Measurements from ENCODE around the gene USH1G. TPM values are rescaled to one million over a fixed set of nuclear protein-coding genes. Genes with fewer than 3 reads are reported as not detected.

USH1G gene
- total and polyA plus RNA-seq, 2 of the 13 experiments (the other 11 are each of a cell fraction or from before 2014, with no cell fraction given): 0.04 TPM; not detected in 1

- TF ChIP-seq FOXP1 (IDR thresholded peaks at IDR 0.05) (no peak), FOXP1 (CRISPR knock-in tag; IDR thresholded peaks at IDR 0.05) (peak; percentile 47; the same call in 1 of the 2 replicates), ZNF580 (CRISPR knock-in tag; IDR thresholded peaks at IDR 0.05; ENCODE audit: borderline replicate concordance, low read depth) (0 out of 2 replicates have a peak, but pooled peaks have one; percentile 16), CSRNP1 (CRISPR knock-in tag; IDR thresholded peaks at IDR 0.05) (0 out of 2 replicates have a peak, but pooled peaks have one; percentile 9), ZNF501 (CRISPR knock-in tag; IDR thresholded peaks at IDR 0.05) (no peak), ZNF160 (CRISPR knock-in tag; IDR thresholded peaks at IDR 0.05) (0 out of 2 replicates have a peak, but pooled peaks have one; percentile 15), GATAD2A (CRISPR knock-in tag; IDR thresholded peaks at IDR 0.05) (peak; percentile 81), HOXA5 (CRISPR knock-in tag; IDR thresholded peaks at IDR 0.05) (peak; percentile 16; the same call in 1 of the 2 replicates), ZBTB10 (CRISPR knock-in tag; IDR thresholded peaks at IDR 0.05; ENCODE audit: borderline replicate concordance) (peak; percentile 44; the same call in 1 of the 2 replicates), LRRFIP1 (CRISPR knock-in tag; conservative IDR thresholded peaks at IDR 0.05) (no peak), MEF2D (CRISPR knock-in tag; IDR thresholded peaks at IDR 0.05) (no peak), CAMTA2 (CRISPR knock-in tag; IDR thresholded peaks at IDR 0.05; ENCODE audit: borderline replicate concordance) (no peak)
- TF ChIP-seq, protein P1, sequence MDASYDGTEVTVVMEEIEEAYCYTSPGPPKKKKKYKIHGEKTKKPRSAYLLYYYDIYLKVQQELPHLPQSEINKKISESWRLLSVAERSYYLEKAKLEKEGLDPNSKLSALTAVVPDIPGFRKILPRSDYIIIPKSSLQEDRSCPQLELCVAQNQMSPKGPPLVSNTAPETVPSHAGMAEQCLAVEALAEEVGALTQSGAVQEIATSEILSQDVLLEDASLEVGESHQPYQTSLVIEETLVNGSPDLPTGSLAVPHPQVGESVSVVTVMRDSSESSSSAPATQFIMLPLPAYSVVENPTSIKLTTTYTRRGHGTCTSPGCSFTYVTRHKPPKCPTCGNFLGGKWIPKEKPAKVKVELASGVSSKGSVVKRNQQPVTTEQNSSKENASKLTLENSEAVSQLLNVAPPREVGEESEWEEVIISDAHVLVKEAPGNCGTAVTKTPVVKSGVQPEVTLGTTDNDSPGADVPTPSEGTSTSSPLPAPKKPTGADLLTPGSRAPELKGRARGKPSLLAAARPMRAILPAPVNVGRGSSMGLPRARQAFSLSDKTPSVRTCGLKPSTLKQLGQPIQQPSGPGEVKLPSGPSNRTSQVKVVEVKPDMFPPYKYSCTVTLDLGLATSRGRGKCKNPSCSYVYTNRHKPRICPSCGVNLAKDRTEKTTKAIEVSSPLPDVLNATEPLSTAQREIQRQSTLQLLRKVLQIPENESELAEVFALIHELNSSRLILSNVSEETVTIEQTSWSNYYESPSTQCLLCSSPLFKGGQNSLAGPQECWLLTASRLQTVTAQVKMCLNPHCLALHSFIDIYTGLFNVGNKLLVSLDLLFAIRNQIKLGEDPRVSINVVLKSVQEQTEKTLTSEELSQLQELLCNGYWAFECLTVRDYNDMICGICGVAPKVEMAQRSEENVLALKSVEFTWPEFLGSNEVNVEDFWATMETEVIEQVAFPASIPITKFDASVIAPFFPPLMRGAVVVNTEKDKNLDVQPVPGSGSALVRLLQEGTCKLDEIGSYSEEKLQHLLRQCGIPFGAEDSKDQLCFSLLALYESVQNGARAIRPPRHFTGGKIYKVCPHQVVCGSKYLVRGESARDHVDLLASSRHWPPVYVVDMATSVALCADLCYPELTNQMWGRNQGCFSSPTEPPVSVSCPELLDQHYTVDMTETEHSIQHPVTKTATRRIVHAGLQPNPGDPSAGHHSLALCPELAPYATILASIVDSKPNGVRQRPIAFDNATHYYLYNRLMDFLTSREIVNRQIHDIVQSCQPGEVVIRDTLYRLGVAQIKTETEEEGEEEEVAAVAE (CRISPR knock-in tag; IDR thresholded peaks at IDR 0.05; ENCODE audit: borderline replicate concordance): no peak
Observed at GRCh38 chr17:74972107-74972972, 49.3 kb upstream of the USH1G start, which contains the start of gene HID1 (continued).

Data from HepG2 (cell line).